Stomach smooth muscle (tissue), 2 donors: ENCODE results near the gene GPRIN3.
"Not testable (repeated sequence)": the region's sequence is repeated elsewhere in the genome, so short reads cannot be mapped to it uniquely, and the experiment has no call there.

Experiments
- H3K27ac ChIP-seq: one replicate; pipeline ENCODE4 v1.7.0; 2013; ENCODE audit warnings: mild to moderate bottlenecking, low read length, inconsistent platforms
- H3K27me3 ChIP-seq, 2 donors: one replicate each; pipeline ENCODE4 v1.7.0; 2013; ENCODE audit warnings: low read length in 2 of 2; ENCODE audit not compliant: insufficient read depth in 2 of 2, control insufficient read depth in 1 of 2
- H3K36me3 ChIP-seq, 2 donors: one replicate each; pipeline ENCODE4 v1.7.0; 2013; ENCODE audit warnings: low read length in 2 of 2; ENCODE audit not compliant: control insufficient read depth in 2 of 2, insufficient read depth in 2 of 2
- H3K4me1 ChIP-seq: one replicate; pipeline ENCODE4 v1.7.0; 2013; ENCODE audit warnings: low read length; ENCODE audit not compliant: control insufficient read depth, insufficient read depth
- H3K4me3 ChIP-seq, 2 donors: one replicate each; pipeline ENCODE4 v1.7.0; 2013; ENCODE audit warnings: low read length in 2 of 2
- H3K9ac ChIP-seq, 2 donors: one replicate each; pipeline ENCODE4 v1.7.0; 2013; ENCODE audit warnings: low read length in 2 of 2, mild to moderate bottlenecking in 1 of 2
- H3K9me3 ChIP-seq, 2 donors: one replicate each; pipeline ENCODE4 v1.7.0; 2013; ENCODE audit warnings: low read length in 2 of 2; ENCODE audit not compliant: control insufficient read depth in 2 of 2
- donor health status: healthy.
- donor health status: Pancreatic carcinoma.

Gene GPRIN3

GRCh38 chr4:89312066-89312465, 4.5 kb upstream of the GPRIN3 start:
- Histone ChIP-seq H3K27ac (no peak overlapping the region), H3K9ac (no peak overlapping the region), H3K4me3 (no peak overlapping the region), H3K9me3 (no peaks in the 10 kb centered on the region), H3K36me3 (no peaks in the 10 kb centered on the region), H3K27me3 (no peaks in the 10 kb centered on the region), H3K4me1 (peaks cover 9% of the 10 kb centered on the region)

- peaks cover 4% of the 10 kb centered on the region for H3K4me1 ChIP-seq
- H3K36me3 ChIP-seq, result no peaks in the 10 kb centered on the region
- H3K9ac ChIP-seq, result no peak overlapping the region
- H3K27me3 ChIP-seq, result no peaks in the 10 kb centered on the region
- H3K9me3 ChIP-seq, result no peaks in the 10 kb centered on the region
- H3K27ac ChIP-seq, result no peak overlapping the region
- H3K4me3 ChIP-seq, result no peak overlapping the region
Measured at GRCh38 chr4:89311433-89311832, 3.8 kb upstream of the GPRIN3 start.

- H3K4me1 ChIP-seq, H3K27ac ChIP-seq, H3K4me3 ChIP-seq, H3K9ac ChIP-seq, H3K36me3 ChIP-seq, H3K27me3 ChIP-seq, H3K9me3 ChIP-seq: not testable (repeated sequence)
Measured at GRCh38 chr4:89309154-89309553, 1.6 kb upstream of the GPRIN3 start.

- Histone ChIP-seq H3K27ac (no peak overlapping the region), H3K36me3 (no peaks in the 10 kb centered on the region), H3K4me3 (peak overlapping the region; percentile 77 to 87), H3K27me3 (no peaks in the 10 kb centered on the region), H3K9me3 (no peaks in the 10 kb centered on the region), H3K9ac (peak overlapping the region; percentile 22 to 58), H3K4me1 (peaks cover 4% of the 10 kb centered on the region)
Measured at GRCh38 chr4:89308161-89308500, 531 bp upstream of the GPRIN3 start.

- H3K9ac ChIP-seq, result peak overlapping the region; percentile 30 to 58
- H3K27ac ChIP-seq, result no peak overlapping the region
- peak overlapping the region; percentile 77 to 87 for H3K4me3 ChIP-seq
- H3K4me1 ChIP-seq, result peaks cover 4% of the 10 kb centered on the region
- H3K36me3 ChIP-seq, result no peaks in the 10 kb centered on the region
- H3K9me3 ChIP-seq, result no peaks in the 10 kb centered on the region
- no peaks in the 10 kb centered on the region for H3K27me3 ChIP-seq
Measured at GRCh38 chr4:89307178-89307445, 488 bp downstream of the GPRIN3 start.

- Histone ChIP-seq H3K4me1 (peaks cover 4% of the 10 kb centered on the region), H3K27me3 (no peaks in the 10 kb centered on the region), H3K9me3 (no peaks in the 10 kb centered on the region), H3K4me3 (peak overlapping the region; percentile 77 to 87), H3K27ac (no peak overlapping the region), H3K36me3 (no peaks in the 10 kb centered on the region), H3K9ac (peak overlapping the region in 1 of 2 donors; percentile 58)
Measured at GRCh38 chr4:89306486-89307177, 968 bp downstream of the GPRIN3 start.

- no peak overlapping the region for H3K9ac ChIP-seq
- H3K4me3 ChIP-seq, result peak overlapping the region in 1 of 2 donors; percentile 87
- no peak overlapping the region for H3K27ac ChIP-seq
- no peaks in the 10 kb centered on the region for H3K27me3 ChIP-seq
- H3K36me3 ChIP-seq, result no peaks in the 10 kb centered on the region
- no peaks in the 10 kb centered on the region for H3K9me3 ChIP-seq
- H3K4me1 ChIP-seq, result peaks cover 4% of the 10 kb centered on the region
Measured at GRCh38 chr4:89305712-89306437, 1.7 kb downstream of the GPRIN3 start.

- Histone ChIP-seq H3K27me3 (no peaks in the 10 kb centered on the region), H3K4me1 (peaks cover 4% of the 10 kb centered on the region), H3K4me3 (no peak overlapping the region), H3K9ac (no peak overlapping the region), H3K27ac (no peak overlapping the region), H3K9me3 (no peaks in the 10 kb centered on the region), H3K36me3 (no peaks in the 10 kb centered on the region)
Measured at GRCh38 chr4:89305028-89305427, 2.6 kb downstream of the GPRIN3 start.

- Histone ChIP-seq H3K9ac (no peak overlapping the region), H3K4me1 (peaks cover 4% of the 10 kb centered on the region), H3K4me3 (no peak overlapping the region), H3K27me3 (no peaks in the 10 kb centered on the region), H3K27ac (no peak overlapping the region), H3K9me3 (no peaks in the 10 kb centered on the region), H3K36me3 (no peaks in the 10 kb centered on the region)
Measured at GRCh38 chr4:89303814-89304388, 3.7 kb downstream of the GPRIN3 start.

- no peaks in the 10 kb centered on the region for H3K36me3 ChIP-seq
- H3K9me3 ChIP-seq, result no peaks in the 10 kb centered on the region
- peaks cover 4% of the 10 kb centered on the region for H3K4me1 ChIP-seq
- no peaks in the 10 kb centered on the region for H3K27me3 ChIP-seq
- H3K4me3 ChIP-seq, result no peak overlapping the region
- H3K9ac ChIP-seq, result no peak overlapping the region
- no peak overlapping the region for H3K27ac ChIP-seq
Measured at GRCh38 chr4:89303177-89303576, 4.4 kb downstream of the GPRIN3 start.

- H3K27me3 ChIP-seq, result no peaks in the 10 kb centered on the region
- H3K4me1 ChIP-seq, result no peaks in the 10 kb centered on the region
- H3K27ac ChIP-seq, result no peak overlapping the region
- H3K36me3 ChIP-seq, result no peaks in the 10 kb centered on the region
- no peak overlapping the region for H3K9ac ChIP-seq
- H3K4me3 ChIP-seq, result no peak overlapping the region
- no peaks in the 10 kb centered on the region for H3K9me3 ChIP-seq
Measured at GRCh38 chr4:89301902-89302301, 5.7 kb downstream of the GPRIN3 start.
